GM13976 (cell line): Measurements from ENCODE around the gene RPS16.
A peak's percentile ranks its signal among the peaks of the same experiment; 100 is the strongest.

Experiments
- DNase-seq: peaks from one replicate; pipeline ENCODE4 v3.0.0; 2012; ENCODE audit warnings: low spot score
- in situ Hi-C: fragments of 300-500 bp; cut with MboI; formaldehyde crosslinking; loops from one replicate; pipeline ENCODE4 v1.12.0; 2022; ENCODE audit warnings: low sequenced_read_pairs, mixed read lengths, inconsistent platforms; ENCODE audit not compliant: unreplicated experiment
- TF ChIP-seq, protein P1 (sequence below): IDR thresholded peaks from 2 replicates; pipeline ENCODE4 v1.5.1; 2012; ENCODE audit warnings: borderline replicate concordance, mild to moderate bottlenecking; ENCODE audit not compliant: insufficient read depth; ENCODE audit errors: extremely low read depth, missing control alignments, control extremely low read depth

RPS16 gene

DNA sequence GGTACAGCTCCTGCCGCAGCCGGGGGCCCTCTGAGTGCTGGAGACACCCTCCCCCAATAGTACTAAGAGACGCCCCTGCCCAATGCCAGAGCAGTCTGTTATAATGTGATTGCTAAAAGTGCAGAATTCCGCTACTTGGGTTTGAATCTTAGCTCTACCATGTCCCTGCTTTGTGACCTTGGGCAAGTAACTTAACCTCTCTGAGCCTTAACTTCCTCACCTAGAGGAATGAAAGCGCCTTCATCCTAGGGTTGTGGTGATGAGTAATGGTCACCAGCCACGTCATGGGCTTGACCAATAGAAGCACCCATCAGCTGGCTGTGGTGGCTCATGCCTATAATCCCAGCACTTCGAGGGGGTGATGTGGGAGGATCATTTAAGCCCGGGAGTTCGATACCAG lies 16.7 kb downstream of the RPS16 start:
- in situ Hi-C loops: no loop called here
- TF ChIP-seq, protein P1, sequence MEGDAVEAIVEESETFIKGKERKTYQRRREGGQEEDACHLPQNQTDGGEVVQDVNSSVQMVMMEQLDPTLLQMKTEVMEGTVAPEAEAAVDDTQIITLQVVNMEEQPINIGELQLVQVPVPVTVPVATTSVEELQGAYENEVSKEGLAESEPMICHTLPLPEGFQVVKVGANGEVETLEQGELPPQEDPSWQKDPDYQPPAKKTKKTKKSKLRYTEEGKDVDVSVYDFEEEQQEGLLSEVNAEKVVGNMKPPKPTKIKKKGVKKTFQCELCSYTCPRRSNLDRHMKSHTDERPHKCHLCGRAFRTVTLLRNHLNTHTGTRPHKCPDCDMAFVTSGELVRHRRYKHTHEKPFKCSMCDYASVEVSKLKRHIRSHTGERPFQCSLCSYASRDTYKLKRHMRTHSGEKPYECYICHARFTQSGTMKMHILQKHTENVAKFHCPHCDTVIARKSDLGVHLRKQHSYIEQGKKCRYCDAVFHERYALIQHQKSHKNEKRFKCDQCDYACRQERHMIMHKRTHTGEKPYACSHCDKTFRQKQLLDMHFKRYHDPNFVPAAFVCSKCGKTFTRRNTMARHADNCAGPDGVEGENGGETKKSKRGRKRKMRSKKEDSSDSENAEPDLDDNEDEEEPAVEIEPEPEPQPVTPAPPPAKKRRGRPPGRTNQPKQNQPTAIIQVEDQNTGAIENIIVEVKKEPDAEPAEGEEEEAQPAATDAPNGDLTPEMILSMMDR: no peak
- no peak for DNase-seq

DNA sequence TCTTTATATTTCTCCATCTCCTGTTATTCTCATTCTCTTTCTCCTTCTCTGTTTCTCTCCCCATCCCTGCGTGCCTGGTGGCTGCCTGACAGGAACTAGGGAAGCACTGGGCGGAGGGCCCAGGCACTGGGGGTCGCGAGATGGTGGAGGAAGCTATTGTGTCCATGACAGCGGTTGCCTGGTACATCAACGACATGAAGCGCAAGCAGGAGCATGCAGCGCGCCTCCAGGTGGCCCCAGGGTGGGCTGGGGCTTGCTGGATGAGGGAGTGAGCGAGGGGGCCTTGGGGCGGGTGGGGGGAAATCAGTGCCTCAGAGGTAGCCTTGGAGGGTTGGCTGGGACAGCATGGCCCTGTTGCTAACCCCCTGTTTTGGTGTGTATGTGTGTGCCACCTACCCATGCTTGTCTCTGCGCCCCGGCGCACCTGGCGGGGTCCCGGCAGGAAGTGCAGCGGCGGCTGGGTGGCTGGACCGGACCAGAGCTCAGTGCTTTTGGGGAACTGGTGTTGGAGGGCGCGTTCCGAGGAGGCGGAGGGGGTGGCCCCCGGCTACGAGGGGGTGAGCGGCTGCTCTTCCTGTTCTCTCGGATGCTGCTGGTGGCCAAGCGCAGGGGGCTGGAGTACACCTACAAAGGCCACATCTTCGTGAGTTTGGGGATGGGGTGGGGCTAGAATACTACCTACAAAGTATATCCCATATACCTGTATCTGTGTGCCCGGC lies 18.1 kb downstream of the RPS16 start:
- no peak for DNase-seq
- TF ChIP-seq, protein P1: no peak
- in situ Hi-C loops: no loop called here

DNA sequence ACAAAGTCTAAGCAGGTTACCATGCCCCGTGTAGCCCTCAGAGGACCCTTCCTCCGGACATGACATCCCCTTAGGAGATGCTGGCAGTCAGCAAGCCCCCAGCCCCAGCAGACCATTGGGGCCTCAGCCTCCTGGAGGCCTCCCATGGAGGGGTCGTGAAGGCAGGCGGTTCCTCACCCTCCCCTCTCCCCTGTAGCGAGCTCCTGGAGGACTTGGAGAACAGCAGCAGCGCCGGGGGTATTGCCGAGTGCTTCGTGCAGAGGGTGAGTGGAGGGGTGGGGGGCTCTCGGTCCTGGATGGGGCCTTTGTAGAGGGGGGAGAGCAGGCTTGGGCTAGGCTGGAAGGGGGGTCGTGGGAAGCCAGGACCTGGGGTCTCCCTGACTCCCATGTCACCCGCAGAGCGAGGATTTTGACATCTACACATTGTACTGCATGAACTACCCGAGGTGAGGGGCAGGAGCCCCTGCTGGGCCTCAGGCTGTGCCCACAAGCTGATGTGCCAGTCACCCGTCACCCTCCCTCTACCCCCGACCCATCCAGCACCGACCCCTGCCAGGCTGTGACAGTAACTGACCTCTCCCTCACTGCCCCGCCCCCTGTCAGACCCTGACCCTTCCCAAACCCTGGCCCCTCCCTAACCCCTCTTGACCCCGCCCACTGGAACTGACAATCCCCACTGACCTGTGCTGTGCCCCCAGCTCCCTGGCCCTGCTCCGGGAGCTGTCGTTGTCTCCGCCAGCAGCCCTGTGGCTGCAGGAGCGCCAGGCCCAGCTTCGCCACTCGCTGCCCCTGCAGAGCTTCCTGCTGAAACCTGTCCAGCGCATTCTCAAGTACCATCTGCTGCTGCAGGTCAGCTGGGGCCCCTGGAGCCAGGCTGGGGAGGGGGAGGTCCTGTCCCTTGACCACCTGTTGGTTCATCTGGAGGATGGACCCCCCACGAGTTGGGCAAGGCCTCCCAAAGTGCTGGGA lies 19.3 kb downstream of the RPS16 start:
- TF ChIP-seq, protein P1: no peak
- in situ Hi-C loops: no loop called here
- DNase-seq: peak; percentile 17

DNA sequence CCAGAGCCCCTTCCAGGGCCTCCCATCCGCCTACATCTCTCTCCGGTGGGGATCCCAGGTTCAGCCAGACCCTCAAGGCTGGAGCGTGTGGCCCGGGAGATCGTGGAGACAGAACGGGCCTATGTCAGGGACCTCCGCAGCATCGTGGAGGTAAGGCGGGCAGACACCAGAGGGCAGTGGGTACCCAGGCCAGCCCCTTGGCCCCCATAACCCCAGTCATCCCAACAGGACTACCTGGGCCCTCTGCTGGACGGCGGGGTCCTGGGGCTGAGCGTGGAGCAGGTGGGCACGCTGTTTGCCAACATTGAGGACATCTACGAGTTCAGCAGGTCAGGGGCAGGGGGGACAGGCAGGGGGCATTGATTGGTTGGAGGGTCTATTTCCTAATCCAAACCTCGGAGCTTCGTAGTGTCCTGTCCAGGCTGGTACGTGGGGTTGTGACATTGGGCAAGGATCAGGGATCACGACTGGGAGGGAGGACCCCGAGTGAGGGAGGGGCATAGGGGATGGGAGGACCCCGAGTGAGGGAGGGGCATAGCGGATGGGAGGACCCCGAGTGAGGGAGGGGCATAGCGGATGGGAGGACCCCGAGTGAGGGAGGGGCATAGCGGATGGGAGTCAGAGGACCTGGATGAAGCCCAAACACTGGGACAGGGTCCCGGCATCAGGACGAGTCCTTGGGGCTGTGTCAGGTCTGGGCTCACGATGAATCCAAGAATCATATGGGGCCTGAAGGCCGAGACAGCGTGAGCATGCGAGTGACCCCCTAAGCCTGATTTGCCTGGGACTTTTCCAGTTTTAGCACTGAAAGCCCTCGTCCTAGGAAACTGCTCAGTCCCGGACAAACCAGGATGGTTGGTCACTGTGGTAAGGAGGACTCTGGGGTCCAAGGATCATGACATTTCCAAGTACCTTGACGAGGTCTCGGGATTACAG lies 20.4 kb downstream of the RPS16 start:
- DNase-seq: peak; percentile 23
- in situ Hi-C loops: no loop called here
- TF ChIP-seq, protein P1: no peak

DNA sequence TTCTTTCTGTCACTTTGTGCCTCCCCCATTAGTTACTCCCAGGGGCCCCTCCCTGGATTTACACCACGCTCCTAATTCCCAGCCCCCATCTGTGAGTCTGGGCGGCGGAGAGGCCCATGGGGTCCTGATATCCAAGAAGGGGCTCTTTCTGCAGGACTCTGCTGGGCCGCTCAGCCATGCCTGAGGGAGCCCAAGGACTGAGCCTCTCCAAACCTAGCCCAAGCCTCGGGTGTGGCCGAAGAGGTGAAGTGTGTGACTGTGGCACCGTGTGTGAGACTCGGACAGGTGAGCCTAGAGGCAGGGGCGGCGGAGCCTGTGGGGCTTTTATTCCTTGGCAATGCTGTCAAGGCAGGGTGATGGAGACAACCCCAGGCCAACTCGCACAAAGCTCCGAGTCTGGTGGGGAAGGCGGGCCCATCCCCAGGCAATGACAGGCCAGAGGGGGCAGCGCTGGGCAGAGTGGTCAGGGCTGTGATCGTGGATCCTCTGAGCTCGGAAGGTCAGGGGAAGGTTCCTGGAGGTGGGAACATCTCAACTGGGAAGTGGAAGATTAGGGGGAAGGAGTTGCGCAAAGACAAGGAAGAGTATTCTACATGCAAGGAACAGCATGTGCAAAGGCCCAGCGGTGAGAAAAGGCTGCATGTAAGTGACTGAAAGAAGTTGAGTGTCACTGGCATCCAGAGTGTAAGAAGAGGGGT lies 21.7 kb downstream of the RPS16 start:
- in situ Hi-C loops: no loop called here
- no peak for DNase-seq

More for the DNA sequence above, 21.7 kb downstream of the RPS16 start:
- TF ChIP-seq, protein P1: peak; percentile 15
